NK-92 treated with Interleukin-12 subunit alpha and Interleukin-12 subunit beta, amount 100 ng/mL, for 24 hours (cell line): ENCODE results near the gene DAAM1.

Experiments
- DNase-seq: peaks from one replicate; lab custom pipeline; 2025; lab: John Stamatoyannopoulos, UW

The DAAM1 gene

DNA sequence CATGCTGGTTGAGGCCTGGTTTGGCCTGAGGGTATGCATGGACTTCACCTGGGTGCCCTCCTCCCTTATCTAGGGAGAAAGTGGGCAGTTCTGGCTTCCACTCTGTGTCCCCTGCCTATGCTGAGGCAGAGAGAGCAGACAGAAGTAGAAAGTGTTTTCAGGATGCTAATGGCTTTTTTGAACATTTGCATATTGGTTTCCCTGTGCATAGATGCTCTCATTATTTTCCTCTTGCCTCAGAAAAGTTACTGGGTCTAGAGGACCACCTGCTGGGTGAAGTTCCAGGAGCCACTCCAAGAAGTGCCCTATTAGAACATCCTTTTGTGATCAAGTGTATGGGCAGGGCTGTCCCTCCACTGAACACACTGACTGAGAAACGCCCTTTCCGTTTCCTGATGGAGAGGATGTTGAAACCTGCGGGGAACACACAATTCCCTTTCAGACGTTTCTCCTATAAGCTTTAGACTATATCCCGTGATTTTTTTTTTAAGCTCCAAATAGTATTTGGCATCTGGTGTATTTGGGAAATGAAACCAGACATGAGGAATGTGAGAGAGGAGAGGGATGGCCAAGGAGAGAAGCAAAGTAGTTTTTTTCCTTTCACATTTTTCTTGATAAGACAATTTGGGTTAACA is 66.6 kb downstream of the DAAM1 start:
- no peak for DNase-seq

DNA sequence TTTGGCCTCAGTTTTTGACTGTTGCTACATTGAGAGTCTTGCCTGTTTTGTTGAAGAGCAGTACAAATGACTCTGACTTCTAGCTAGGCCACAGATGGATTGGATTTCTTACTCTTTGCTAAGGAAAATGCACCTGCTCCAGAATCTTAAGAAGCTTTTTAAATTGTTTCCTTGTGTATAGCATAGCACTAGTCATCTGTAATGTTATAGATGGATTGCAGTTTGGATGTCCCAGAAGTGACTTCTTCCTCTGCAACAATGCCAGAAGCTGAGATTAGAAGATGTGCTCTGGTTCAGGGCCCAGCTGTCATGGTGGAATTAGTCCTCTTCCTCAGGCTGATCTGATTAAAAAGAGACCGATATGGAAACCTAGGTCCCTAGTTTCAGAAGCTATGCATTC is 67.9 kb downstream of the DAAM1 start:
- DNase-seq, result no peak

DNA sequence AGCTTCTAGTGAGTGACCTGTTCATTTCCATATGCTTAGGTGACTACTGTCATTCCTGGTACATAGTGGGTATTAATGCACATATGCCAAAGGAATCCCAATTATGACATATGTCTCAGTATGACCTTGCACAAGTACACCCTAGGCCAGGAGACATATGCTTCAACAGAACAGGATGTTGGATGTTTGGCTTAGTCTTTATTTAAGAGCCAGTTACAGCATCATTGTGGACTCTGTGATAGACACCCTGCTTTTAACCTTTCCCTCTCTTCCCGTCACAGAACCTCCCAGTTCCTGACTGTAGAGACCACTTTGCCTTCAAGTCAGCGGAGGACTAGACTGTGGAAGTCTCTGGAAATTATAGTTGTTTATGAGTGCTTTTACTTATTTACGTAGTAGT is 72.9 kb downstream of the DAAM1 start:
- no peak for DNase-seq

DNA sequence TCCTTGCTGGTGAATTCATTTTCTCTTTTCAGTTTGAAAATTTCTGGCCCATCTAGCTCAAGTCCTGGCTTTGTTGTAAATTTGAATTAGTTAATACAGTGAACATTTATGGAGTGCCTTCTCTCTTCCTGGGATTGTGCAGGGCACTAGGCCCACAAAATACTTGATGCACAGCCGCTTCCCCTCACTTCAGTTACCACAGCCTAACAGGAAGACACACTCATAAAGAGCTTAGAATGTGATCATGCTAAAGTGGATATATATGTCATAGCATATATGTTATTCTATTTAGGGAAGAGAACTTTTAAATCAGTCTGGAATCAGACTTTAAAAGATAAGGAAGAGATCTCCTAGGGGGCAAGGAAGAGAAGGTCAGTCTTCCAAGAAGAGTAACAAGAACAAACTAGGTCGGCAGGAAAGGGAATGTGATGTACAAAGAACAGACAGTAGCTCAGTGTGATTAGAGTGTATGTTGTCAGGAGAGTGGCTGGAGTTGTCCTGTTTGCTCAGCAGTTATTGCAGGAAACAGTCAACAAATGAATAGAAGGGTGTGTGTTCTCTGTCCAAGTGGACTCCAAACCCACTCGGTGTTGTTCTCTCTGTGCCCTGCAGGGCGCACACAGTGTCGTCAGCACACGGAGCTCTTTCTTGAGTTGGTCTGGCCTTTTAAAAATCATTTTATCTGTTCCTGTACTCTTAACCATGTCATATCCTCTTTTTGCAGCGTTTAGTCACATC is 74.4 kb downstream of the DAAM1 start:
- DNase-seq, result no peak

DNA sequence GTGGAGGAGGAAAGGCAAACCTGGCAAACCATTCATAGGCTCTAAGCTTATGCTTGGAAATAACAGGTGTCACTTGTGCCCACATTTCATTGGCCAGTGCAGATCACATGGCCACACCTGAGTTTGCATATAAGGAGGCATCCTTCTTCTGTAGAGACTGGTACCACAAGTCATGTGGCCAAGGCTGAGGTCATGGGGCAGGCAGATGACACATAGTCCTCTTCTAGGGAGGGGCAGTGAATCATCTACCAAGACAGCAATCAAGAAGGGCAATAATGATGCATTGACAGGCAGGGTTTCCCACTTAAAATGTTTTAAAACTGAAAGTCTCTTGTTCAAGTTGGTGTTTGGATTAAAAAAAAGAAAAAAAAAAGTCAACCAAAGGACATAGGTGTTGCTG is 77.3 kb downstream of the DAAM1 start:
- peak; percentile 22 for DNase-seq

DNA sequence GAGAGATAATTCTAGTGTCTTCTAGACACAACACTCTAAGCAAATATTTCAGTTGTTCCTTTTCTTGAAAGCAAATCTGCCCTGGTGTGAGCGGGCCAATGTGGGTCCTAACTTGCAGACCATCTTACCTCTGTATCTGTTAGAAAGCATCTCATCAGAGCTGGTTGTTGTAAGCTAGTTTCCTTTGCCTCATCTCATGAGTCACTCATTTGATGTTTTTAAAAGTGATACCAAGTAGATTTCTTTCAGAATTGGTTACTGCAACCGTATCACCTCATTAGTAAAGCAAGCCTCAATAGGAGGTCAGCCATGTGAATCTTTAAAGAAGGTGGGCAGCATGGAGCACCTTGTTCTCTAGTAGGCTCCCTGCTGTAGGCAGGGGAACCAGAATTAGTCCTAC is 78.6 kb downstream of the DAAM1 start:
- DNase-seq, result no peak

DNA sequence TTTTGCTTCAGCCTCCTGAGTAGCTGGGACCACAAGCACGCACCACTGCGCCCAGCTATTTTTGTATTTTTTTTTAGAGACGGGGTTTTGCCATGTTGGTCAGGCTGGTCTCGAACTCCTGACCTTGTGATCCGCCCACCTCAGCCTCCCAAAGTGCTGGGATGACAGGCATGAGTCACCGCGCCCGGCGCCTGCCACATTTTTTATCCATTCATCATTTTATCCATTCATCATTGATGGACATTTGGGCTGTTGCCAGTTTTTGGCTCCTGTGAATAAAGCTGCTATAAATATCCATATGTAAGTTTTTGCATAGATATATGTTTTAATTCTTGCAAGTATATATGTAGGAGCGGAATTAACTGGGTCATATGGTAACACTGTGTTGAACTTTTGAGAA is 79.5 kb downstream of the DAAM1 start:
- no peak for DNase-seq

DNA sequence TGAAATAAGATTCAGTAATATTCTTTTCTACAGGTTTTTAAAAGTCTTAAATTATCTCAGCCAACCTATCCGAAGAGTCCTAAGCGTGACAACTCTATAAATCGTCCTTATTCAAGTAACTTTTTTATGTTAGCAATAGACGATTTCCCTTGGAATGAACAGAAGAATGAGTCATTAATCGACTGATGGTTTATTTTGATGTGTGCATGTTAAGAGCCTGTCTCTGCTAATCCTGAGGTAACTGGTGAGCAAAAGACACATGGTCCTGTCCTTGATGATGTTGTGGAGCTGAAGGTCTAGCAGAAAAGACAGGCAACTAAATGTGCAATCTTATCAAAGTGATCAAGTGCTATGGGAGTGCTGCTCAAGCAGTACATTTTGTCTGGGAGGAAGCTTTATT is 80.4 kb downstream of the DAAM1 start:
- no peak for DNase-seq

DNA sequence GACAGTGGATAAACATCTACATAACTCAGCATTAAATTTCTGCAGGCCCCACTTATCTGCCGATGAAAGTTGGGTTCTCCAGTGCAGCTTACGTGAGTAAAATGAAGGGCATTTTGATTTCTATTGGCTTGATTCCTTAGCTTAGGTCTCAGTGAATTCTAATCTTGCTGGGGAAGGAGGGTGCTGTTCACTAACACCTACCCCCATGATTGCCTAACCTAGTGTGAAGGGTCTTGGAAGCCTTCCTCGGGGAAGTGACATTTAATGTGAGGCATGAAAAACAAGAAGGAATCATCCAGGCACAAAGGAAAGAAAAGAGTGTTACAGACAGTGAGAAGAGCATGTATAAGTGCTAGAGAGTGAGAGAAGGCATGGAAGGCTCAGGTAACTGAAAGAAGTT is 81.0 kb downstream of the DAAM1 start:
- DNase-seq, result no peak

DNA sequence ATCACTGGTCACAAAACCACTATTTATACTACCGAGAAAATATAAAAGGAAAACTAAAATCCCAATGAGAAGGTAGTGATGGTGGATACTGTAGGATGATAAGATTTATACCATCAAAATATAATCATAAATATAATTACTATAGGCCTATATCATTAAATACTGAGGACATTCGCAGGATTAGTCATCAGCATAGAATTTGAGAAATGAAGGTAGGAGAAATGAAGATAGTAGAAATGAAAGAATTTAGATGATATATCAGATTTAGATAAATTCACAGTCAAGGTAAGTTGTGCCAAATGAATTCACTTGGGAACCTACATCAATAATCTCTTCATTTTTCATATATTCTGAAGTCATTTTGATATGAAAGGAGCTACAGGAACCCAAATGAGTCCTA is 82.8 kb downstream of the DAAM1 start:
- no peak for DNase-seq

DNA sequence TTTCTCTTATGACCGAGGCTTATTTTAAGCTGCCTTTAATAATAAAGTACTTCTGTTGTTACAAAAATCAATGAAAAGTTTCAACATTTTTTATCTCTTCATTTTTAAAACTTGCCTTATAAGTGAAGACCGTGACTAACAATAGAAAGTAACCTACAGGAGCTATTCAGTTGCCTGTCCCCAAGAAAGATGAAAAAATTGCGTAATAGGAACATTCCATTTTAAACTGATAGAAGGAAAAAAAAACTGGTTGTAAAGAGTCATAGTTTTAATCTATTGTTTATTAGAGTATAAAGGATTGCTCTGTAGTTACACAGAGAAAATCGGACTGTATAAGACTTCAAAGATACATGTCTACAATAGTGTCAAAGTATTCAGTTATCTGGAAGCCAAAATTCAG is 83.3 kb downstream of the DAAM1 start:
- DNase-seq, result no peak

DNA sequence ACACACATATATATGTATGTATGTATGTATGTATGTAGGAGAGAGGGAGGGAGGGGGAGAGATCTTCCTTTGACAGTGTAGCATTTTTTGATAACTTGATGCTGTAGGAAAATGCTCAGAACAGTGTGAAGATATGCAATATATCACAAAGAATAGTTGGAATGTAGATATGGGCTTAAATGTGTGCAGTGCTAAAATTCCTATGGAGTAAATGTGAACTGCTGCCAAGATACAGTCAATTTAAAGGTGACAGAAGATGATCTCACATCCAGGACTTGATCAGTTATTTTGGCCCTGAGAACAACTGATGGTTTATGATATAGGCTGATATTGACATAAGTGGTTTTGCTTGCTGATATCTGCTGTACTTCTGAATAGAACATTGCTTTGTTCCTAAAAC is 84.2 kb downstream of the DAAM1 start:
- DNase-seq, result no peak

DNA sequence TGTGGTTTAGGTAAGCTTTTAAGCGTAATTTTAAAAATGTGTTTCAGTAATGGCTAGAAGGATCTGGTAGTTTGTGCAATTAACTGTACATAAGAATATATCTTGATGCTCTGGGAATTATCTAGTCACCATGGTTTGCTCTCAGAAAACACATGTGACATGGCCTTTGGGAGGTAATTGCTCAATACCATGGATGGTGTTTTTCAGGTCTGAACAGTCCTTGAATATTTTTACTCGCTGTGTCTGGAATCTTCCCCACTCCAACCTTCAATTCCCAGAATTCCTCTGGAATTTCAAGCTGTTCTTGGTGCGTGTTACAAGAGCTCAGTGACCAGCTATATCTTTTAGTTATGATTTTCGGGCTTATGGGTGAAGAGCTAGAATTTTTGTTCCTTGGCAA is 85.3 kb downstream of the DAAM1 start:
- no peak for DNase-seq

DNA sequence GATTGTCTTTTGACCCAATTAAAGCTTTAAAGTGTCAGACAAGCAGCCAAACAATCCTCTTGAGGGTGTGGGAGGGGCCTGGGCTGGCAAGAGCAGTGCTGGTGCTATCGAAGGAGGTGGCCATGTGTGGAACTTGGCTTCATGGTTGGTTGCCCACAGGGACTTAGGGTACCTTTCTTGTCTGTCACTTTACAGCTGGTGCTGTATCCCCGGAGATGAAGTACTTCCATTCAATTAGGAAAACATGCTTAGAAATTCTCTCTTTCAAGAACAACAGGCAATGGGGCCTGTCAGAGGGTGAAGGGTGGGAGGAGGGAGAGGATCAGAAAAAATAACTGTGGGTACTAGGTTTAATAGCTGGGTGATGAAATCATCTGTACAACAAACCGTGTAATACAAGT is 86.5 kb downstream of the DAAM1 start:
- DNase-seq, result no peak

DNA sequence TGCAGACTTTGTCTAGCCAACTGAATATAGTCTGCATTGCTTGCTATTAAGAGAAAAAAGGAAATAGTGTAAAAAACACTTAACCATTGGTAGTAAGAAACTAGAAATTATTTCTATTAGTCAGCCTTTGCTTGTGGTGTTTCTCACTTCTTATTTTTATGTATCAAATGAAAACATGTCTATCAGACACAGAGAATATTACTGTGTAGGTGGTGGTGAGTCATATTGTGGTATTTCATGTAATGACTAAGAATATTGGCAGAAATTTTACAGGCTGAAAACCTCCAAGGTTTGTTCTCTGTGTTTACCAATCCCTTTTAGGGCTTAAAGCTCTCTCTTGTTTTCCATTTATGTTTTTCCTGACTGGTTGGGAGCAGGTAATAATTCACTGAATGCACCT is 87.2 kb downstream of the DAAM1 start:
- DNase-seq, result no peak

DNA sequence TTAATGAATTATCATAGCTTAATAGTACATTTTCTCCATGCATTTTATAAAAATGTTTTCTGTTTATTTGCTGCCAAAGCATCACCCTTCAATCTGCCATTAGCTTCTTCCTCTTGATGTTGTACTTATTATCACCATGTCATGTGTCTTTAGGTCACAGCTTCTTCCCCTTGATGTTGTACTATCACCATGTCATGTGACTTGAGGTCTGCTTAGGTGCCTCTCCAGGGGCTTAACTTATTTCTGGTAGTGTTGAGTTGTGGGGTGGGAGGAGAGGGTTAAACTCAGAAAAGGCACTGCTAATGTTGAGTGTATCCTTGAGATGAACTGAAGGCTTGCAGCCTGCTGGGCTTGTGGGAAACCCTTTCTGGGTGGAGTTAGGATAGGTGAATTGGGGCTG is 87.8 kb downstream of the DAAM1 start:
- no peak for DNase-seq

DNA sequence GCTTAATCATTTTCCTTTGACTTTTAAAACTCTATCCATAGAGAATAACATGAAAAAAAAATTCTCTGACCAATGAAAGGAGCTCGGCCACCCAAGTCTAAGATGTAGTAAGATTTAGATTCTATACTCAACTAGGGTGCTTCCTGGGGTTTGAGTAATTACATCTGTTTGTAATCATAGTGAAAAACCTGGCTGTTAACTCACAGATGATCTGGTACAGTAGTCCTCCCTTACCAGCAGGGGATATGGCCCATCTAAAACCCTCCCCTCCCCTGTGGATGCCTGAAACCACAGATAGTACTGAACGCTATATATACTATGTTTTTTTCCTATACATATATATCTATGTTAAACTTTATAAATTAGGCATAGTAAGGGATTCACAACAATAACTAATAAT is 89.2 kb downstream of the DAAM1 start:
- DNase-seq, result no peak

DNA sequence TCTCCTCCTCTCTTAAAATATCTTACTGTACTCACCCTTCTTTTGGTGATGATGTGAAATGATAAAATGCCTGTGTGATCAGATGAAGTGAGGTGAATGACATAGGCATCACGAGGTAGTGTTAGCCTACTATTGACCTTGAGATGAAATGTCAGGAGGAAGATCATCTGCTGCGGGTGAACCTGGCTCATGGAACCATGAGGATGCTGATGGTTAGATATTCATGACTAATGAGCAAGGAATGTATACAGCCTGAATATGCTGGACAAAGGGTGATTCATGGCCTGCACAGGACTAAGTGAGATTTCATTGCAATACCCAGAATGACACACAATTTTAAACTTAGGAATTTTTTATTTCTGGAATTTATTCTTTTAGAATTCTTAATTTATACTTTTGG is 89.6 kb downstream of the DAAM1 start:
- DNase-seq, result no peak

DNA sequence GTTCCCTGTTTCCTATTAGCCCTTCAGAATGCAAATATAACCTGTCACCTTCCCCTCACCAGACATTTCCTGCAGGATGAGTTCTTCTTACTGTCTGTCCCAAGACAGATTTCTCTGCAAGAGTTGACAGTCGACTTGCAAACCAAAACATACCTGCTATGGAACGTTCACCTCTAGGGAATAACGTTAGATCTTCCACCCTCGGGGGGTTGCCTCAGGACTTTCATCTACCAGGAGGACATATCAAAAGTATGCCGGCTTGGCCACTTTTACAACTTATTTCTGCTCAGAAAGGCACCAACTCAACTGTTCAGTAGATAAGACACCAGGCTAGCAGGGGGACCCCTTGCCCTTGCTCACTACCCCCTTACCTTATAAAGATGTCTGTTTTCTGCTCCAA is 92.5 kb downstream of the DAAM1 start:
- no peak for DNase-seq

DNA sequence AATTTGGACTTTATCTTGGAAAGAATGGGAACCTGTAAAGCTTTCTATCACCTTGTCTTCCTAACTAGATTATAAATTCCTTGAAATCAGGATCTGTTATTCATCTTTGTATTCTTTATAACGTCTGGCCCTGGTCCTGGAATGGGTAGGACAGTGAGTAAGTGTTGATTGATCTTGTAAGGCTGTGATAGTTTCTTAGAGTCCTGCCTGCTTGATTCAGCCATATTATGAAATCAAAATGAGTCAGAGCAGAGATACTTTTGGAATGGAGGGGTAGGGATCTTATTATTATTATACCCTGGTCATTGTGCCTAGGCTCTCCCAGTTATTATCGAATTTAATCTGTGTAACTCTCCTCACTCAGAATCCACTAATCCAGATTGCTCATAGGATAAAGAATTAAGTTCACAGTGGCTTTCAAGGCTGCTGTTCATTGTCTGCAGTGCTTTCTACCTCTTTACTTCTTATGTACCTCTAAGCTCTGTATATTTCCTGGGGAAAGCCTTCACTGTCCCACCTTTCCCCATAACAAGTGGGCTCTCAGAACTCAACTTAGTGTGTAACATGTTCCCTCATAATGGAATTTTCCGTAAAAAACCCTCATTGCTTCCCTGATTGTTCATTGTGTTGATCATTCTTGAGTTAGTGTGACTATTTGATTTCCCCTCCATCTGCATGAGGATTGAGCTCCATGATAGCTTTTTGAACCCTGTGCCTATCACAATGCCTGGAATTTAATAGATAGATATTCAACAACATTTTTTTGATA is 93.3 kb downstream of the DAAM1 start:
- DNase-seq, result no peak

DNA sequence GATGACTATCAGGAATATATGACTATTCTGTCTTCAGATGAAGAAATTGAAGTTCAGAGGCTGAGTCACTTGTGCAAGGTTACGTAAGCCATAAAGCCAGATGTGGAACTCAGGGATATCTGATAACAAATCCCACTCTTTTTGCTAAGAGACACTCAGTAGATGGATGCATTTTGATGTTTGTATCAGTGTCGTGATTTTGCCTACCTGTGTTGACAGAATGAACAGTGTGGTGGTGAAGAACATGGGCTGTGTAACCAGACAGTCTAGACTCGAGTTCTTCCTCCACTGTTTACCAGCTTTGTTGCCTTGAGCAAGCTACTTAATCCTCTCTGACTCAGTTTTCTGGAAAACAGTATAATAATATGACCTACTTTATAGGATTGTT is 93.9 kb downstream of the DAAM1 start:
- DNase-seq, result no peak

DNA sequence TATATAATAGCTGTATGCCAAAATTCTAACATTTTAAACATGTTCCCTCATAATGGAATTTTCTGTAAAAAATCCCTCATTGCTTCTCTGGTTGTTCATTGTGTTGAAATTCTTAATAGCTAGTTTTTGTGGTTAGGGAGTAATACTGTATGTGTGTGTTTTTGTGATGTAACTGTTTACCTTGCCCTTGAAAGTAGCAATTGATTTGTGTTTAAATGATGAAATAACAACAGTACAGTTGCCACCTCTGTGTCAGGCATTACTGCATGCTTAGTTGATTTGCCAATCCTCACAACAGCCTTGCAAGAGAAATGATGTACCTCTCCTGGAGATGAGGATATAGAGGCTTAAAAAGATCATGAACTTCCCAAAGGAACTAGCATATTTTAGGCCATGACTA is 94.9 kb downstream of the DAAM1 start:
- no peak for DNase-seq

DNA sequence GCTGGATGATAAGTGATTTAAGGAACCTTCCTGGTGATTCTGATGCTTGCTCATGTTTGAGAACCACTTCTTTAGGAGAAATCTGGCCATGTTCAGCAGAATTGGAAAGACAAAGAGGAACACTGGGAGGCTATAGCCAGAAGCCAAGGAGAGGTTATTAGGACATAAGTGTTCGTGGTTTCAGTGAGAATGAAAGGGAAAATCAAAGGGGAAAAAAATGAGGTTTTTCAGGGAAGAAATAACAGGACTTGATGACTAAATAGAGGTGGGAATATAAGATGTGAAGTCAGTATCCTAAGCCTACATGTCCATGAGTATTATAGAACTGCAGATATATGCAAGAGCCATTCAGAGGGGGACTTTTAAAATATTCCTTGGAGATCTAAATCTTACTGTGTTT is 95.6 kb downstream of the DAAM1 start:
- DNase-seq, result no peak

DNA sequence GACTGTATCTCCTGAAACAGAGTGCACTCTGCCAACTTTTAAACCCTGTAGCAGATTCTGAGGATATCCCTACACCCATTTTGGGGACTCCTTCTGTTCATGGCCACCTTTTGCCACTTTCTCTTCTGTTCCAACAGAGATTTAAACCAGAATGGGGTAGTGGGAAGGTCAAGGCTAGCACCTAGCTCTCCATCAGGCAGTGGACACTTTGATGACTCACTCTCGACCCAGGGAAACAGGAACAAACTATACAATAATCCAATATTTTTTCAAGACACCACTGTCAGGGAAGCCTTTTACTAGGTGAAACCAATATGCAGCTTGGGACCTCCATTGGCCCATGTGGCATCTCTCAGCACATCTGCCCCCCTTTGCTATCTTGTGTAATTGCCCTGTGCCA is 103.6 kb downstream of the DAAM1 start:
- DNase-seq, result no peak
